Left lobe of liver (tissue), 2 donors: ENCODE measurements around the gene PSRC1. TPM values are rescaled to one million over a fixed set of nuclear protein-coding genes. Genes with fewer than 3 reads are reported as not detected.
"Not testable (repeated sequence)": the region's sequence is repeated elsewhere in the genome, so short reads cannot be mapped to it uniquely, and the experiment has no call there.

Experiments used
- ATAC-seq: fragments of 200-7000 bp; cut with Tn5 transposase; one replicate; pipeline ENCODE4 v1.9.1; 2020; ENCODE audit warnings: mild to moderate bottlenecking, moderate library complexity
- DNase-seq: peaks from one replicate; pipeline ENCODE4 v3.0.0-alpha.2; 2020; ENCODE audit warnings: low spot score
- total RNA-seq: library from RNA; stranded (reverse); gene quantifications from one replicate; pipeline ENCODE4 v1.2.1, GENCODE V29; 2021
- donor health status: DM: no; HTN: no; CAD: no; lungs with moderate emphysema.
- donor health status: DM: no; HTN: yes; CAD: no.

Gene PSRC1
- total RNA-seq, 1 donor from 2014 or later: 0.63 TPM

DNA sequence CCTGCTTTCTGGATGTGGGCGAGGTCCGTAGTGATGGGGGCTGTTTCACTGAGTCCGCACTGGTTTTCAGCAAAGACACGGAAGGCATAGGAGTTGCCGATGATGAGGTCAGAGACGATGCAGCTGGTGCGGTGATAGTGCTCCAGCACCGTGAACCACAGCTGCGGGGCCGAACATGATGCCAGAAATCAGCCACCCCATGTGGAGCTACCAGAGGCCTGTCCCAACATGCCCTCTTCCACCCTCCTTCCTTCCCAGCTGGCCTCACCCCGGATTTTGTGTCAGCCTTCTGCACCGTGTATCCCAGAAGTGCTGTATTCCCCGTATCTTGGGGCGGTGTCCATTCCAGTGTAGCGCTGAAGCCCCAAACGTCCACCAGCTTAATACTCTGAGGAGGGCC, 13.8 kb upstream of the PSRC1 start:
- ATAC-seq: no peak
- DNase-seq: no peak

DNA sequence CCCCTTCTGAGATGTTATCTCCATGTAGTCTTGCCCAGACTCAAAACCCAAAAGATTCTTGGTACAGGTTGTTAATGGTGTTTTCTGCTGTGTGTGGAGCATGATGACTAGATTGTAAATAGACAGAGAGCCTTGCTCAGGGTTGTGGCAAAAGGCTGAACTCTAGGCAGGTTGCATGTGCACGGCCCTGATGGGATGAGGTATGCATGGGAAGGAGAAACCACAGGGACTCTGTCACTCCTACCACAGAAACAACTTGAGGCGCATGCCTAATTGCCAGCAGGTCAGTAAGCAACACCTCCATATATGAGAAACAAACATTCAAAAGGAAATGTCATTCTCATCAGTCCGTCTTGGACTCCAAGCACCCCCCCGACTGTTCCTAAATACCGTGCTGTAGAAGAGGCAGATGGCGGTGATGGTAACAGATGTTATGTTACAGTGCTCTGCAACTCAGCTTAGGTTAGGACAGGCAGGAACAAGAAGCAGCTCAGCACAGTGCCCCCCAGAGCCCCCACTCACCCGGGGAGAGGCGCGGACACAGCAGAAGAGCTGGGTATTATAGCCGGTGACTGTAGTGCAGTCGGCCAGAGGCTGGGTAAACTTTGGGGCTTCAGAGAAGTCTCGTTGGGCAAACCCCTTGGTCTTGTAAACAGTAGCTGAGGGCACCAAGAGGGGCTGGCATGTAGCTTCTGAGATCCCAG, 12.9 kb upstream of the PSRC1 start:
- ATAC-seq (no peak), DNase-seq (no peak)

DNA sequence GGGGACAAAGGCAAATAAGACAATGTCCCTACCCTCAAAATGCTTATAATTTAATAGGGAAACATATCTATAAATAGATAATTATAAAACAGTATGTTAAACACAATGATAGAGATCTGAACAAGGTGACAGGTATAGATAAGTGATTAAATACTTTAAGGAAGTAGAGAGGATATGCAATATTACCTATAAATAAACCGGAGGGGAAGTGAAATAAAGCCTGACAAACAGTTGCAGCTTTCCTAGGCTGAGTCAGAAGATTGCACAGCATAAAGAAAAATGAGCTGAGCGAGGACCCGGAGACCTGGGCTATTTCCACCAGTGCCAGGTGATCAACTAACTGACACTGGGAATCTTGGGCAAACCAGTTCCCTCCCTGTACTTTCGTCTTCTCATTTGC, 11.5 kb upstream of the PSRC1 start:
- DNase-seq: no peak
- ATAC-seq: no peak

DNA sequence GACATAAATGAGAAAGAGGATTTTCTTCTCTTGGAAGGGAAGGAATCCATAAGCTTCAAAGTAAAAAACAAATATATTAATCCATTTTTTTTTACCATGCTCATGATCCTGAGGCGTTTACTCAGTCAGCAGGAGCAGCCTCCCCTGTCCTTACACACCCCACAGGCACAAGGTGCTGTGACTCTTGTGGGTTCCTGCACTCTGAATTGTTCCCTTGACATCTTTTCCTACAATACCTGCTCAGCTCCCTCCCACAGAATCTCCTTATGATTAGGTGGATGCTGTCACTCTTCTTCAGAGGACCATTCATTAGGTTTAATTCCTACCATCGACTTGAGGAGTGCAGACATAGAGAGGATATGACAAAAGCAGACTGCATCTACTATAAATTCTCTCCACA, 10.1 kb upstream of the PSRC1 start:
- ATAC-seq (no peak), DNase-seq (no peak)

DNA sequence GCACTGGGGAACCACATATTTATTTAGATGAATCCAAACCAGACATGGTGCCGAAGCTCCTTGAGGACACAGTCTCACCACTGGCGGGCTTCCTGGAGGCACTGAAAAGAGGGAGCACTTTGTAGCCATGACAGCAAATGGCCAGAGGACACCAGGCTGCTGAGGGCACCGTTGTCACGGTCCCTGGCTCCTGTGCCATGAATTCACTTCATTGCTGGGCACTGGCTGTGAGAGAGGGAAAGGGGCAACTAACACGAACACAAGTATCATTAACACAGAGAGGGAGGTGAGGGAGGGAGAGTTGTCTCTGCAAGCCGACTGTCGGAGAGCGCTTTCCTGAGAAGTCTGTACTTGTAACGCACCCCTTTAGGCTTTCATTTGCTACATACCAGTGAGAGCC, 9.4 kb upstream of the PSRC1 start:
- ATAC-seq: no peak
- DNase-seq: no peak

DNA sequence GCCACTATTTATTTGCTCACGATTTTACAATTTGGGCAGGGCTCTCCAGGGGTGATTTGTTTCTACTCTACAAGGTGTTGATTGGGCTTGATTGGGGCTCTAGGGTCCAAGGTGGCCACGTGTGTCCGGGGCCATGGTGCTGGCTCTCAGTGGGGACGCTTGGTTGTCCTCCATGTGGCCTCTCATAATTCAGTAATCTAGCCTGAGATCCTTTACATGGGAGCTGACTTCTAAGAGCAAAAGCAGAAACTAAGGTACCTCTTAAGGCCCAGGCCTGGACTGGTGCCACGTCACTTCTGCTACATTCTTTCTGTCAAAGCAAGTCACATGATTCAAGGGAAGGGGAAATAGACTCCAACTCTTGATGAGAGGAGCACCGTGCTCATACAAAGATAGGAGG, 8.1 kb upstream of the PSRC1 start:
- DNase-seq (no peak), ATAC-seq (no peak)

DNA sequence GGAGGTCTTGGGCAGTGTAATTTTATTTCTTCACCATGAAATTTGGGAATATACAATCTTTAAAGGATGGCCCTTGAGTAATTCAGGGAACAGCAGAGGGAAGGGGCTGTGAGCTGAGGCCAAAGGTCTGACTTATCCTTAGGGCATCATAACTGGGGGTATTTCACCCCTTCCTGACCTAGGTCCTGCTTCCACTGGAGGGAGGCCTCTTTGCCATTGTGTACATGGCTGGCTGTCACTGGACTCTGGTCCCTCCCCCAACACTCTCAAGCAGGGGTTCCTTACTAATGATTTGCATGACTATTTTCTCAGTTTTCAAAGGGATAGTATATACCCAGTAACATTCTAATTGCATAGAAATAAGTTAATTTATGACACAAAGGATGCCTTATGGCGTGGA, 7.2 kb upstream of the PSRC1 start:
- ATAC-seq (no peak), DNase-seq (no peak)

DNA sequence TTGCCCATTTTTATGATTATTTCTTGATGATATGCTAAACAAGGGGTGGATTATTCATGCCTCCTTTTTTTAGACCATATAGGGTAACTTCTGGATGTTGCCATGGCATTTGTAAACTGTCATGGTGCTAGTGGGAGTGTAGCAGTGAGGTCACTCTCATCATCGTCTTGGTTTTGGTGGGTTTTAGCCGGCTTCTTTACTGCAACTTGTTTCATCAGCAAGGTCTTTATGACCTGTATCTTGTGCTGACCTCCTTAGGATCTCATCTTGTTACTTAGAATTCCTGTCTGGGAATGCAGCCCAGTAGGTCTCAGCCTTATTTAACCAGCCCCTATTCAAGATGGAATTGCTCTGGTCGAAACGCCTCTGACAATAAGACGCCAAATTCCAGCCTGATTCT, 3.8 kb upstream of the PSRC1 start:
- DNase-seq, ATAC-seq: not testable (repeated sequence)

DNA sequence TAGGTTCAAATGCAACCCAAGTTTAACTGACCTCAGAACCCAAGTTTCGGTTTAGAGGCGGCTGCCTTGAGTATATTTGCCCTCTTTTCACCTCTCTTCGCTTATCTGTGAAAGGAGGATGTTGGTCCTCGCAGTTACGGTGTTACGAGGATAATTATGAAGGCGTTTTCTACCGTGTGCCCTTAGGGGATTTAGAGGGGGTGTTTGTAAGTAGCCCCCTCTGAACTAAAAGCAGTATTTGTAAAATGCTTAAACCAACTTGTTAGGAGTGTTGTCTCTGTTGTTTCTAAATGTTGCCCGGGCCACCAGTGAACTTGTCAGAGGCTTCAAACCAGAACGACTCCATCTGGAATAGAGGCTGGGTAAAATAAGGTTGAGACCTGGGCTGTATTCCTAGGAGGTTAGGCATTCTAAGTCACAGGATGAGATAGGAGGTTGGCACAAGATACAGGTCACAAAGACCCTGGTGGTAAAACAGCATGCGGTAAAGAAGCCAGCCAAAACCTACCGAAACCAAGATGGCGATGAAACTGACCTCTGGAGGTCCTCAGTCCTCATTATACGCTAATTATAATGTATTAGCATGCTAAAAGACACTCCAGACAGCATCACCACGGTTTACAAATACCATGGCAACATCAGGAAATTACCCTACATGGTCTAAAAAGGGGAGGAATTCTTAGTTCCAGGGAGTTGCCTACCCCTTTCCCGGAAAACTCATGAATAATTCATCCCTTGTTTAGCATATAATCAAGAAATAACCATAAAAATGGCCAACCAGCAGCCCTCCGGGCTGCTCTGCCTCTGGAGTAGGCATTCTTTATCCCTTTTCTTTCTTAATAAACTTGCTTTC, 1.0 kb upstream of the PSRC1 start:
- peak; percentile 32 for ATAC-seq

DNA sequence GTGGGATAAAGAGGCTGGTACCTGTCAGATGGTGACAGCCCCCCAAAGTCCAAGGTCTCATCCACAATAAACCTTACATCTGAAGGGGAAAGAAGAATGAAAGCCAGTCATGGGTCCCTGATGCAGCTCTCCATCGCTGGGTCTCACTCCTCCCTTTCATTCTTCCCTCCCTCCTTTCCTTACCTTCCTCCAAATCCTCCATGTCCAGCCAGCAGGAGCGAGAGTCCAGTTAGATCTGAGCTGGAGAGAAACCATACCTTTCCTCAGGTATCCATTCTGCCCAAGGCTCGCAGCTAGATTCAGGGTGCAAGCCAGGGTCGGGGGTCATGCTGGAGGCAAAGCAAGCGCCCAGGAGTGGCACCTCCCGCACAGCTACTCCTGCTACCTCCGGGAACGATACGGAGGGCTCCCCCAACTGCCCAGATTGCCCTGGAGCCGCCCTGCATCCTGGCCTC, 421 bp downstream of the PSRC1 start:
- ATAC-seq (no peak), DNase-seq (no peak)

More for the DNA sequence above, 1.0 kb upstream of the PSRC1 start:
- DNase-seq: no peak

DNA sequence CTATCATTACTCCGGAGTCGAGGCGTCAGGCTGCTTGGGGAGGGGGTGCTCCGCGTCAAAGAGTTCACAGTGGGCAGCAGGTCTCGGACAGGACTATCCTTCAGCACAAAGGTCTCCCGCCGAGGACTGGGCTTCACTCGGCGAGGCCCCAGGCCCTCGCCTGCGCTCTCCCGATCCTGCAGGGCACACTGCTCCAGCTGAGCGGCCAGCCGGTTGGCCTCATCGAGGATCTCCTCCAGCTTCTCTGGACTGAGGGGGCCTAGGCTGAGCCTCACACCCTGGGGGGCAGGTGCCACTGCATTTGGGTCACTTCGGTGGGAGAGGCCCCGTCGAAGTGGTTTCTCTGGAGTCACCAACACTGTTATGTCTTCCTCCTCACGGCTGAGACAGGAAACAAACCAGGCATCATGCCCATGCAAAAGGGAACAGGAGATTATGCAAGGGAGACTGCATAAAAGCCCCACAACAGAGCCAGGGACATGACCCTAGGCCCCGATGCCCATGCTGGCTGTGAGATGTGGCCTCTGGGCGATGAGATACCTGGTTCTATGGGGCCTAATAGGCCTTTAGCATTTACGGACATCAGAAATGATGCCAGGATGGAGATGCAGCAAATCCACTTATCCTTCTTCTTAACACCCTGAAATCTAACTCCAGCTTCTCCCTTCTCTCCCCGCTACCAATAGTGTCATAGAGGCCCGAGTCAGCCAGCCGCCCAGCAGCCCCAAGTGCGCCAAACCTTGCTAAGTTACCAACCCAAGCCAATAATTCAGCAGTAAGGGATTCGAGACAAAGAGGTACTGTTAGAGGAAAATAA, 1.1 kb downstream of the PSRC1 start:
- no peak for ATAC-seq

DNA sequence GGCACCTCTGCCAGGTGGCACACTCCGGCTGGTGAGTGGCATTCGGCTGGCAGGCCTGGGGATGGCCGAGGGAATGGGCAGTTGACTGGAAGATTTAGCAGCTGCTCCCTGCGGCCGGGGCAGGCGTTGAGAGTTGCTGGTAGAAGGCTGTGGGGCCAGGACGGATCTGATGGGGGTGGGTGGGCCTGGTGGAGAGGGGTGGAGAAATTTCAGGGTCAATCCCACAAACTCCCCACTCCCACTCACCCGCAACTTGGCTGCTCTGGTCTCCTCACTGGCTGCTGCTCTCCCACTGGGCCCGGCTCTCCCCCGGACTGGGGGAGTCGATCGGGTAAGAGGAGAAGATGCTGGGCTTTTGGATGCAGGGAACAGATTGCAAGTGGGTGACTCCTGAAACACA, 2.1 kb downstream of the PSRC1 start:
- DNase-seq (no peak), ATAC-seq (no peak)

More for the DNA sequence above, 1.1 kb downstream of the PSRC1 start:
- no peak for DNase-seq

DNA sequence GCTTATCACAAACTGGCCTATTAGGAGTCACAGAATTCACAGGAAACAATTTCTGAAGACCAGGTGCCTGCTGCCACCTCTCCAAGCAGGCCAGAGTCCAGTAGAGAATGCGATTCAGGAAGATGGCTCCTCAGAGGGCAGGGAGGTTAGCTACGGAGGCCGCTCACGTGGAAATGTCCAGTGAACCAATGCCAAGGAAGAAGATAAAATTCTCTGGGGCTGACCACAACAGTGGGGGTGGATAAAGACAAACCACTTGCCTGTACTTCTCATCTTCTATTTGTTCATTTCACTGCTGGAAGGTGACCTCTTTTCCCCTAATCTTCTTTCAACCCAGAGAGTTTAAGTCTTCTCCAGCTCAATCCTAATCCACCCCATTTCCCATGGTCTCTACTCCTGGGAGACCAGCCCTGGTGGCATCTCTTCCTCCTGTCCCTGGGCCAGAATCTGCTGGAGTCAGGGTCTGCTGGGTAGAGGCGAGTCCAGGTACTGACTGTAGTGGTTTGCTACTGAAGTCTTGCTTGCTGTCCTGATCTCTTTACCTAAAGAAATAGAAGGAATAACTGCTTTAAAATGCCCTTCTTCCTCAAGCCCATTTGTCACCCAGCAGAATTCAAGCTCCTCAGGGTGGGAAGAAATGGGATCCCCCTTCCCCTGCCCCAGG, 3.2 kb downstream of the PSRC1 start:
- ATAC-seq (no peak), DNase-seq (no peak)

DNA sequence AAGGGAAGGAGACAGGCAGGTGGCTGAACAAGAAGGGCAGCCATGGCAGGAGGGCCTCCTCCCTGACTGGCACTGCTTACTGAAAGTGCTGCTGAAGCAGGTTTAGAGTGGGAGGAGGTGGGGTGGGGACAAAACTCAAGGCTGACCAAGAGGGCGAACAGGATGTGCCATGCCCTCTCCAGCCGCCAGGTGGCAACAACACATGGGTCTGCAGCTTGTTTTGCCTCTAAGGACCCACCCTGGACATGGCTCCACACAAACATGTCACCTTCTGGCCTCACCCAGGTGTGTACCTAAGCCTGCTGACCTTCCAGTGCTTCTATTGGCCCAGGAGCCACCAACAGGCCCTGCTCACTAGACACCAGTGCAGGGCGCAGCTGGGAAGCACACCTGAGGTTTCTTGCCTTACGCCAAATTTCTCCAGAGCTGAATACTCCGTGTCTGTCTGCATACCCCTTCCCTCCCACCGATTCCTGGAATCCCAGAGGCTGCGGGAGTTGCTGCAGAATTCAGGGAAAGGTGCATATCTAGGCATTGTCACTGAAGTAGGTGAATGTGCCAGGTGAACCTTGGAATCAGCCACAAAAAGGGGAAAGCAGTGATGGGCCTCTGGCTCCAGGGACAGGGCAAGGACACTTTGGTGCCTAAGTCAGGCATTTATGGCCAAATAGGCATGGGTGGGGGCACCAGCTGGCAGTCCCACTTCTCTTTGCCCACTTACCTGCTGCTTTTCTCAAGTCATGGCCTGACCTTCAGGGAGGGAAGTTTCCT, 5.3 kb downstream of the PSRC1 start:
- DNase-seq: peak; percentile 79
- peak; percentile 84 for ATAC-seq

DNA sequence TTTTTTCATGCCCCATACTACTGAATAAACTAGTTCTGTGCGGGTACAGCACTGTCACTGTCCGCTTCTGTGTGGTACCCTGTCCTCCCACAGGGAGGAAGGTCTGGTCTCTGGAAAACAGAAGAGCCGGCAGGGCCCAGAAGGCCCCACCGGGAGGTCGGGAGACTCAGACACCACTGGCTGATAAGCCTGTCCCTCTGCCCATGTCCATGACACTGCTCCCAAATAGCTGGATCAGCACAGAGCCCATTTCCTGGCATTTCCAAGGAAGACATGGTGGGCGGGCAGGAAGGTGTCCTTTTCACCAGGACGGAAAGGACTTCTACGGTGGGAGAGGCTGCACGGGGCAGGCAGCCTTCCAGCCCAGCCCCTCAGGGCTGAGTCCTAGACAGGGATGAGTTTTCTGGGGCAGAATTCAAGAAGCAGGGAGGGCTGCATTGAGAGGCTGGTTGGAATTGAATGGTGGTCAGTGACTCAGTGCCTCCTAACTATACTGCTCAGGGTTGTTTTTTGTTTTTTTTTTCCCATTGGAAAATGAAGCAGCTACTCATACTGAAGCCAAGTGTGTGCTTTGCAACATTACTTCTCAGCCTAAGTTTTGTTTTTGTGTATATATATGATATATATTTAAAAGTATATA, 7.1 kb downstream of the PSRC1 start:
- DNase-seq: no peak
- no peak for ATAC-seq

DNA sequence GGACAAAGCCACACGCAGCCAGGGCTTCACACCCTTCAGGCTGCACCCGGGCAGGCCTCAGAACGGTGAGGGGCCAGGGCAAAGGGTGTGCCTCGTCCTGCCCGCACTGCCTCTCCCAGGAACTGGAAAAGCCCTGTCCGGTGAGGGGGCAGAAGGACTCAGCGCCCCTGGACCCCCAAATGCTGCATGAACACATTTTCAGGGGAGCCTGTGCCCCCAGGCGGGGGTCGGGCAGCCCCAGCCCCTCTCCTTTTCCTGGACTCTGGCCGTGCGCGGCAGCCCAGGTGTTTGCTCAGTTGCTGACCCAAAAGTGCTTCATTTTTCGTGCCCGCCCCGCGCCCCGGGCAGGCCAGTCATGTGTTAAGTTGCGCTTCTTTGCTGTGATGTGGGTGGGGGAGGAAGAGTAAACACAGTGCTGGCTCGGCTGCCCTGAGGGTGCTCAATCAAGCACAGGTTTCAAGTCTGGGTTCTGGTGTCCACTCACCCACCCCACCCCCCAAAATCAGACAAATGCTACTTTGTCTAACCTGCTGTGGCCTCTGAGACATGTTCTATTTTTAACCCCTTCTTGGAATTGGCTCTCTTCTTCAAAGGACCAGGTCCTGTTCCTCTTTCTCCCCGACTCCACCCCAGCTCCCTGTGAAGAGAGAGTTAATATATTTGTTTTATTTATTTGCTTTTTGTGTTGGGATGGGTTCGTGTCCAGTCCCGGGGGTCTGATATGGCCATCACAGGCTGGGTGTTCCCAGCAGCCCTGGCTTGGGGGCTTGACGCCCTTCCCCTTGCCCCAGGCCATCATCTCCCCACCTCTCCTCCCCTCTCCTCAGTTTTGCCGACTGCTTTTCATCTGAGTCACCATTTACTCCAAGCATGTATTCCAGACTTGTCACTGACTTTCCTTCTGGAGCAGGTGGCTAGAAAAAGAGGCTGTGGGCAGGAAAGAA, 8.1 kb downstream of the PSRC1 start:
- ATAC-seq: peak; percentile 72
- peak; percentile 79 for DNase-seq

DNA sequence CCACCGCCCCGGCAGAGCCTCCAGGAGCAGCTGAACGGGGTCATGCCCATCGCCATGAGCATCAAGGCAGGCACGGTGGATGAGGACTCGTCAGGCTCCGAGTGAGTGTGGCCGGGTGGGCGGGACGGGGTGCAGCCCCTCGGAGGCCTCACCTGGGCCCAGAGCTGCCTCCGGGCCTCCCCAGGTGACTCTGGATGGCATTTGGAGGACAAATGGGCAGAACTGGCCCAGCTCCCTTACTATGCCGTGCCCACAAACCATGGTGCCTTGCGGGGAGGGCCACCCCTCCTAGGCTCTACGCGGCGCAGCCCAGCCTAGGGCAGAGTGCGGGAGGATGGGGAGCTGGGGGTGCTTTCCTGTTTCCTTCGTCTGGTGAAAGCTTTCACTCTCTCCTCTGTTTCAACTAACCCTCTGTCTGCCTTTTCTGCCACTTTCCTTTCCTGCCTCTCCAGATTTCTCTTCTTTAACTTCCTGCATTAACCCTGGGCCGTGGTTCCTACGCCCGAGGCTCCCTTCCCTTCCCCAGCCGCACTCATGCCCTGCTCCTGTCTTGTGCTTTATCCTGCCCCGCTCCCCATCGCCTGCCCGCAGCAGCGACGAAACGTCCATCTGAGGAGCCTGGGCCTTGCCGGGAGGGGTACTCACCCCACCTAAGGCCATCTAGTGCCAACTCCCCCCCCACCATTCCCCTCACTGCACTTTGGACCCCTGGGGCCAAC, 9.2 kb downstream of the PSRC1 start:
- ATAC-seq: no peak
- no peak for DNase-seq
